DOHH2 (cell line): ENCODE results near the gene PARS2.

ENCODE experiments used
- H3F3A ChIP-seq: fragments of 200-600 bp; sonication (generic), shearing (Covaris generic); 2 replicates; pipeline ENCODE4 v1.6.0; 2016; ENCODE audit warnings: antibody characterized with exemption, mild to moderate bottlenecking; ENCODE audit not compliant: control insufficient read depth, insufficient read depth
- H3K27ac ChIP-seq: fragments of 200-600 bp; sonication (generic); 2 replicates; pipeline ENCODE4 v1.5.1; 2014; ENCODE audit warnings: low read depth, mild to moderate bottlenecking, low read length, moderate library complexity
- H3K27me3 ChIP-seq: fragments of 200-600 bp; sonication (generic); 2 replicates; pipeline ENCODE4 v1.6.1; 2014; ENCODE audit warnings: mild to moderate bottlenecking, low read length, mixed read lengths; ENCODE audit not compliant: control insufficient read depth
- H3K36me3 ChIP-seq: fragments of 200-600 bp; sonication (generic); 2 replicates; pipeline ENCODE4 v1.6.1; 2014; ENCODE audit warnings: mild to moderate bottlenecking, low read length, moderate library complexity, mixed read lengths; ENCODE audit not compliant: control insufficient read depth
- H3K4me1 ChIP-seq: fragments of 200-600 bp; sonication (generic); 2 replicates; pipeline ENCODE4 v1.6.1; 2014; ENCODE audit warnings: mild to moderate bottlenecking, low read length, mixed read lengths; ENCODE audit not compliant: control insufficient read depth
- H3K4me2 ChIP-seq: fragments of 200-600 bp; sonication (generic); 2 replicates; pipeline ENCODE4 v1.6.0; 2014; ENCODE audit warnings: mild to moderate bottlenecking, low read length, moderate library complexity
- H3K4me3 ChIP-seq: fragments of 200-600 bp; sonication (generic); 2 replicates; pipeline ENCODE4 v1.5.1; 2014; ENCODE audit warnings: mild to moderate bottlenecking, low read length, mixed read lengths
- H3K79me2 ChIP-seq: fragments of 200-600 bp; sonication (generic); 2 replicates; pipeline ENCODE4 v1.6.1; 2014; ENCODE audit warnings: mild to moderate bottlenecking, low read length, mixed read lengths; ENCODE audit not compliant: control insufficient read depth
- H3K9me2 ChIP-seq: fragments of 200-600 bp; sonication (generic); replicated peaks from 2 replicates; pipeline ENCODE4 v1.6.1; 2014; ENCODE audit warnings: mild to moderate bottlenecking, low read length, mixed read lengths; ENCODE audit not compliant: control insufficient read depth
- H3K9me3 ChIP-seq: fragments of 200-600 bp; sonication (generic); 2 replicates; pipeline ENCODE4 v1.6.1; 2014; ENCODE audit warnings: antibody characterized with exemption, low read length, mixed read lengths; ENCODE audit not compliant: control insufficient read depth, insufficient read depth
- H4K20me1 ChIP-seq: fragments of 200-600 bp; sonication (generic); 2 replicates; pipeline ENCODE4 v1.6.0; 2014; ENCODE audit warnings: low read depth, mild to moderate bottlenecking, antibody characterized with exemption, low read length, moderate library complexity; ENCODE audit not compliant: control insufficient read depth, insufficient read depth
- EZH2phosphoT487 ChIP-seq: fragments of 200-600 bp; sonication (generic); IDR thresholded peaks from 2 replicates; pipeline ENCODE4 v1.6.1; 2017; ENCODE audit warnings: borderline replicate concordance, mild to moderate bottlenecking, antibody characterized with exemption, low read length, moderate library complexity, mixed read lengths
- TF ChIP-seq, protein P1 (sequence below): fragments of 200-600 bp; sonication (generic); IDR thresholded peaks from one replicate; pipeline ENCODE4 v1.5.1; 2014; ENCODE audit warnings: antibody characterized with exemption, mild to moderate bottlenecking, low read depth, low read length; ENCODE audit not compliant: poor library complexity, severe bottlenecking

PARS2 gene

DNA sequence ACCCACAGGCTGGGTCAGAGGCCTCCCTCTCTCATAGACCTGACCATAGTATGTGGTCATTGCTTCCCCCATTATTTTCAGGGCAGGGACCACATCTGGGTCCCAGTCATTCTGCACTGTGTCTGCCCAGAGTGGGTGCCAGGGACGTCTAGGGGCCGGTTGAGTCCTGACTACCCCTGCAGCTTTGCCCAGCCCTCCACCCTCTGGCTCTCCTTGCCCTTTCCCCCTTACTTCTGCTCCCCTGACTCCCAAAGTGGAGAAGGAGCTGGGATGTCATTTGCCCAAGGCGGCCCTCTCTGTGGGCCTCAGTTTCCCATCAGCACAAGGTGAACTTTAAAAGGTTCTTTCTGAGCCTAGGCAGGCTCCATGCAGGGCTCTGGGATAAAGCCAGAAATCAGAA, 41.1 kb upstream of the PARS2 start:
- no peaks in the 10 kb centered on the region for H3F3A ChIP-seq
- H3K79me2 ChIP-seq, result no peaks in the 10 kb centered on the region
- H3K27ac ChIP-seq, result no peak overlapping the region
- H3K4me1 ChIP-seq, result peaks cover 5% of the 10 kb centered on the region
- no peak overlapping the region for H3K4me3 ChIP-seq
- no peak for TF ChIP-seq EZH2phosphoT487
- TF ChIP-seq, protein P1, sequence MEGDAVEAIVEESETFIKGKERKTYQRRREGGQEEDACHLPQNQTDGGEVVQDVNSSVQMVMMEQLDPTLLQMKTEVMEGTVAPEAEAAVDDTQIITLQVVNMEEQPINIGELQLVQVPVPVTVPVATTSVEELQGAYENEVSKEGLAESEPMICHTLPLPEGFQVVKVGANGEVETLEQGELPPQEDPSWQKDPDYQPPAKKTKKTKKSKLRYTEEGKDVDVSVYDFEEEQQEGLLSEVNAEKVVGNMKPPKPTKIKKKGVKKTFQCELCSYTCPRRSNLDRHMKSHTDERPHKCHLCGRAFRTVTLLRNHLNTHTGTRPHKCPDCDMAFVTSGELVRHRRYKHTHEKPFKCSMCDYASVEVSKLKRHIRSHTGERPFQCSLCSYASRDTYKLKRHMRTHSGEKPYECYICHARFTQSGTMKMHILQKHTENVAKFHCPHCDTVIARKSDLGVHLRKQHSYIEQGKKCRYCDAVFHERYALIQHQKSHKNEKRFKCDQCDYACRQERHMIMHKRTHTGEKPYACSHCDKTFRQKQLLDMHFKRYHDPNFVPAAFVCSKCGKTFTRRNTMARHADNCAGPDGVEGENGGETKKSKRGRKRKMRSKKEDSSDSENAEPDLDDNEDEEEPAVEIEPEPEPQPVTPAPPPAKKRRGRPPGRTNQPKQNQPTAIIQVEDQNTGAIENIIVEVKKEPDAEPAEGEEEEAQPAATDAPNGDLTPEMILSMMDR, result no peak
- no peaks in the 10 kb centered on the region for H3K9me3 ChIP-seq
- H3K4me2 ChIP-seq, result no peak overlapping the region
- H3K9me2 ChIP-seq, result no peaks in the 10 kb centered on the region
- peaks cover 2% of the 10 kb centered on the region; the same call in 1 of the 2 replicates for H3K27me3 ChIP-seq
- no peaks in the 10 kb centered on the region for H3K36me3 ChIP-seq
- no peaks in the 10 kb centered on the region; the same call in 1 of the 2 replicates for H4K20me1 ChIP-seq

DNA sequence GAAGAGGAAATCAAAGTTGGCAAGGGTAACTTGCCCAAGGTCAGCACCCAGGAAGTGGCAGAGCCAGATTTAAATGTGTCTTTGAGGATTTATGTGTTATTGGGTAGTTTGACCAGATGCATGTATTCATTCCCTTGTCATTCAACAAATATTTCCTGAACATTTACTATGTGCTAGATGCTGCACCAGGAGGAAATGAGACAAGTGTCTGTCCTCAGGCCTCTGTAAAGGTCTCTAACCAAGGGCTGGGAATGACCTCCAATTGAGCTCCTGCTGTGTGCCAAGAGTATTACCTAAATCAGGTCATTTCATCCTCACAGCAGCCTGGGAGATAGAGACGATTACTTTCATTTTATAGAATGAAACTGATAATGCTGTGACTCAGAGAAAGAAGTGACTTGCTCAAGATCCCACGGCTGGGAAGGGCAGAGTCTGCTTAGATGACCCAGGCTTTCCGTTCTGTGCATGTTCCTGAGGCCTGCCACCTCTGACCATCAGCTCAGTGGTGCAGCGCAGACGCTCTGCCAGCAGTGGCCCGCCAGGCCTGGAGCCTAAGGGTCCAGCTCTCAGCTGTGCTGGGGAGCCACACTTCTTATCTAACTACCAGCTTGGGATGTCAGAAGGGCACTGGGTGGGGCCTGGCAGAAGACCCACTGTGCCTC, 40.3 kb upstream of the PARS2 start:
- no peak overlapping the region for H3K27ac ChIP-seq
- H3F3A ChIP-seq, result no peaks in the 10 kb centered on the region
- no peak overlapping the region for H3K4me2 ChIP-seq

DNA sequence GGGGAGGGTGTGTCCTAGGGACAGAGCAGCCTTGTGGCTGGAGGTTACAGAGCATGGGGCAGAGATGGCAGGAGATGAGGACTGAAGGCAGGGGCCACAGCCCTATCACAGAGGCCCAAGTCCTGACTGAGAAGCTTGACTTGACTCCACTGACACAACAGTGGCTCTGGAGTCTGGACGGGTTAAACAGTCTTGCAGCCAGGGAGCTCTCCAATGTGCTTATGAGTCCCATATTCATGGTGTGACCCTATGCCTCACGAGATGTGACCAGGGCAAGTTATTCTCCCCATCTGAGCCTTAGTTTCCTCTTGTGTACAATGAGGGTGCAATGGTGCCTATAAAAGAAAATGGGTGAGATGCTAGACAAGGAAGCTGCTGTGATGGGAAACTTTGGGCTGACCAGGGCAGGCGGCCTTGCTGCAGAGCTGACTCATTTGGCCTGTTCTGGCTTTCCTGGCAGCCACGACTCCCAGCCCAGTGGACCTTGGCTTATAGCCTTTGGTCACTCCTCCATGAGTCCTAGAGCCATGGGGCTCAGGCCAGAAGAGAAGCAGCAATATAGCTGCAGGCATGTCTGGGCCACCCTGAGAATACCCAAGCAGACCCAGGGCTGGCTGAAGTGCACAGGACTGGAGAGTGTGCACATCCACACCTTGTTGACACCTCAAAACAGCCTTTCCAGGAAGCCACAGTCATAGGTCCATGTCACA, 39.6 kb upstream of the PARS2 start:
- no peak overlapping the region for H3K4me2 ChIP-seq
- H3K9me2 ChIP-seq, result no peaks in the 10 kb centered on the region

More for the DNA sequence above, 40.3 kb upstream of the PARS2 start:
- Histone ChIP-seq H3K9me2 (no peaks in the 10 kb centered on the region), H3K4me1 (peaks cover 5% of the 10 kb centered on the region), H3K36me3 (no peaks in the 10 kb centered on the region), H3K27me3 (peaks cover 2% of the 10 kb centered on the region; the same call in 1 of the 2 replicates), H4K20me1 (no peaks in the 10 kb centered on the region; the same call in 1 of the 2 replicates), H3K4me3 (no peak overlapping the region), H3K9me3 (no peaks in the 10 kb centered on the region), H3K79me2 (no peaks in the 10 kb centered on the region)
- TF ChIP-seq EZH2phosphoT487, result no peak
- TF ChIP-seq, protein P1, result no peak

More for the DNA sequence above, 39.6 kb upstream of the PARS2 start:
- H3K9me3 ChIP-seq, result no peaks in the 10 kb centered on the region
- peaks cover 5% of the 10 kb centered on the region for H3K4me1 ChIP-seq
- TF ChIP-seq EZH2phosphoT487, result no peak
- TF ChIP-seq, protein P1, result no peak
- no peak overlapping the region for H3K27ac ChIP-seq
- H4K20me1 ChIP-seq, result no peaks in the 10 kb centered on the region; the same call in 1 of the 2 replicates
- no peaks in the 10 kb centered on the region for H3F3A ChIP-seq
- no peaks in the 10 kb centered on the region for H3K36me3 ChIP-seq
- peaks cover 2% of the 10 kb centered on the region; the same call in 1 of the 2 replicates for H3K27me3 ChIP-seq
- H3K4me3 ChIP-seq, result no peak overlapping the region
- H3K79me2 ChIP-seq, result no peaks in the 10 kb centered on the region
